ENCODE results near the gene RAP1B.

Gene RAP1B

DNA sequence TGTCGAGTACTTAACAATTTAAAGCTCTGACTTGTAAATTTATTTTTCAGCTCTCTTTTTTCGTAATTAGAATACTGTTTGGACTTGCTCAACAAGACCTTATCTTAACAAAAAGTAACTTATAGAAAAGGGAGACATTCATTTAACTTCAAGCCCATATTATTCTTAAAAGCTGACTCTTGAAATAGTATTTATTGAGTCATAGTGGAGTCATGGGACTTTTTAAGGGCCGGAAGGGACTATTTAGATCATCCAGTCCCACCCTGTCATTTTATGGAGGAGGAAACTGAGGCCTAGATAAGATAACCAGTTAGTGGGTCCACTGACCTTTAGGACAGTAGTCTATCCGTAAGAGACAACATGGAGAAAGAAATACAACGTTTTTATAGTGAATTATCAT, 1.5 kb downstream of the RAP1B start:
- no peak for DNase-seq

GRCh38 chr12:68612697-68613096, 2.0 kb downstream of the RAP1B start:
- no peak for DNase-seq

- no peak for DNase-seq
Observed at GRCh38 chr12:68613209-68613904, 2.7 kb downstream of the RAP1B start.

DNA sequence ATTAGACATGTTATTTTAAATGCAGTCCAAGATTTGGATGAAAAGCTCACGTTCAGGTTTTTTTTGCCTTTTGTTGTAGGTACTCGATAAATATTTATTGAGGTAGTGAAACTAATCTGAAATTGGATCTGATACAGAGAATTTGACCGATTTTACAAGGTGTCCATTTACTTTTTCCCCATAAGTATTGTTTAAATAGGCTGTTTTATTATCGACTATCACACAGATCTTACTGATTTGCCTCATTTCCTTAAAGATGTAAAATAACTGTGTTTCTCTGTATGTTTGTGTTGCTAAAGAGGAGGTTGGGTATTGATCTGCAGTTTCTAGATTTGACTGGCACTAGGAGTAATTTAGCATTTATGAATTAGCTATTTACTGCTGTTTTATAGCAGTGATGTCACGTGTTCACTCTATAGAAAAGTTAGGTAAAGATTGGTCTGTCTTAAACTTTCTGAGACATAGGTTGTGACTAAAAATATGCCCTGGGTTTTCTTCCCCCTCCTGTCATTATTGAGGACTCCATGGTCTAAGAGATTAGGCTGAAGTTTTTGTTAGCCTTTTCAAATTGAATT, 3.5 kb downstream of the RAP1B start:
- DNase-seq: no peak

DNA sequence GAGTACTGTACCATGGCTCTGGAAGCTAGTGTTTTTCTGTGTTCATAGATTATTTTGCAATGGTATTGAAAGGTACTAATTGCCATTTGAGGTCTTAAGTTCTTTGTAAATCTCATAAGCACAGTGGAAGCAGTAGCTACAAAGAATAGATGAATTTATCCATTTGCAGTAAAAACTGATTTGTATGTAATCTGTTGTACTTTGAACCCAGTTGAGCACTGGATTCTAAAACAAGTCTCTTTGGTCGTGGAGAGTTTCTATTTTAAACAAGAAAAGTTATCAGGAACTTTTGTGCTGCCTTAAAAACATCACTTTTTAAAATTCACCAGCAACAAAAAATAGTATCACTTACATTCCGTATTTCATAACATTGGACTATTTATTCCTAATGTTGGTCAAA, 4.1 kb downstream of the RAP1B start:
- DNase-seq: no peak

DNA sequence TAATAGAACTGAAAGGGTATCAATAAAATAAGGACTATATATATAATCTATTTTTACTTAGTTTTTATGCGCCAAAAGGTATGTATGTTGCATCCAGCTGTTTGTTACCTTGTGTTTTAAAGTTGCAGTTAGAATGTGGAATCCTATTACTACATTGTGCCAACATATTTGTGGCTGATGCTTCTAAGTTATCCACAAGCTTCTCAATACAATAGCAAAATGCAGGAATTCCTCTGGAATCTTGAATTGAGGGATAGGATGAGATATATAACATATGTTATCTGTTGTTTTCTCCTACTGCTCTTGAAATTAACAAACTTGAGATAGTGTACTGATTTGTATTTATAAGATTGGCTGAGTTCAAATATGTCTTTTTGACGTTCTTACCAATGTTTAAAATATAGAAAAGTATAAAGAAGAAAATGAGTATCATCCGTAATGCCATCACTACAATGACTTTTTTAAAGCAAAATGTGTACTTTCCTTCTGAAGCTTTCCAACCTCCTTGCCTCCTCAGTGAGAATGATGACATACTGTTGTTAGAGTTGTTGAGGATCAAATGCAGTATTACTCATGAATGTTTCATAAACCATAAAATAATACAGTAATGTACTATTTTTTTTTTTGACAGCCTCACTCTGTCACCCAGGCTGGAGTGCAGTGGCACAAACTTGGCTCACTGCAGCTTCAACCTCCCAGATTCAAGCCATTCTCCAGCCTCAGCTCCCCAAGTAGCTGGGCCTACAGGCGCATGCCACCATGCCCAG, 6.6 kb downstream of the RAP1B start:
- no peak for DNase-seq

- no peak for DNase-seq
Observed at GRCh38 chr12:68619541-68619940, 8.8 kb downstream of the RAP1B start.

DNA sequence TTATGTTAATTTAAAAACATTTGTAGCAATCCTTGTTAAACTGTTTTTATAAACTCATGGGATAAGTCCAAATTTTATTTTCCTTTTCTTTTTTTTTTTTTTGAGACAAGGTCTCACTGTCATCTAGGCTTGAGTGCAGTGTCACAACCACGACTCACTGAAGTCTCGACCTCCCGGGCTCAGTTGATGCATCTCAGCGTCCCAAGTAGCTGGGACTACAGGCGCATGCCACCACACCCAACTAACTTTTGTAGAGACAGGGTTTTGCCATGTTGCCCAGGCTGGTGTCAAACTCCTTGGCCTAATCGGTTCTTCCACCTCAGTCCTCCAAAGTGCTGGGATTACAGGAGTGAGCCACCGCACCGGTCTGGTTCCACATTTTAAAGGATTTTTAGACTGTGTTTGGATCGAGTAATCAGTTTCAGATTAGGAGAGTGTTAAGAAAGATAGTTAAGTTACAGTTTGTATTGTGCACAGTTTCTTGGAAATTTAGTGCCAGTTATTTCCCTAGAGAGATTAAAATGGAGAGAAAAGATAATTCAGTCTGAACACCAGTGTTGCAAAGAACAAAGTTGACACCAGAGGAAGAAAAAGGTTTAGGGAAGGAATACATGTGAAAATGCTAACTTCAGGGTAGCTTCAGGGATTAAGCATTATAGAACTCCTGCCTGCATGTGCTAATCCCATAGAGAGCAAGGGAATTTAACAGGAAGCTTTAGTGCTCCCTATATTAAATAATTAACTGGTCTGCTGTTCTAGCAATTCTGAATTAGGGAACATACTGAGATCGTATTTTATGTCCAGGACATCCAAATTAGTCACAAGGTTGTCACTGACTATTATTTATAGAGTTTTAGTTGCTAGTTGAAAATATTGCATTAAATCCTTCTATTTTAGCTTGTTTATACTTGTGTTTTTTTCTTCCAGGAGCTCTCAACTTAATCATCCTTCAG, 10.1 kb downstream of the RAP1B start:
- no peak for DNase-seq

- no peak for DNase-seq
Observed at GRCh38 chr12:68621472-68622081, 10.9 kb downstream of the RAP1B start.

DNA sequence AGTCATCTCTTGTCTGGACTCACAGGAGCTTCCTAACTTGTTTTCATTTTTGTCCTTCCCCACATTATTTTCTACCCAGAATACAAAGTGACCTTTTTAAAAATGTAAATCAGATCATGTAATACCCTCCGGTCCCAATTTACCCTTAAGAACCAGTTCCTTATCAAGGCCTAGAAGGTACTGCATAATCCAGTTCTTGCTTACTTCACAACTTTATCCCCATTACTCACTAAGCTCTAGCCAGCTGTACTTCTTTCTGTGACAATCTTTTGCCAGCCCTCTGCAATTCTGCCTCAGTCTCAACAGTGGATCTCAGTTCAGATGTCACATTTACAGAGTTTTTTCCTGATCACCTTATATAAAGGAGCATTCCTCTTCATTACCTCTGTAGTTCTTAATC, 11.6 kb downstream of the RAP1B start:
- DNase-seq: no peak

DNA sequence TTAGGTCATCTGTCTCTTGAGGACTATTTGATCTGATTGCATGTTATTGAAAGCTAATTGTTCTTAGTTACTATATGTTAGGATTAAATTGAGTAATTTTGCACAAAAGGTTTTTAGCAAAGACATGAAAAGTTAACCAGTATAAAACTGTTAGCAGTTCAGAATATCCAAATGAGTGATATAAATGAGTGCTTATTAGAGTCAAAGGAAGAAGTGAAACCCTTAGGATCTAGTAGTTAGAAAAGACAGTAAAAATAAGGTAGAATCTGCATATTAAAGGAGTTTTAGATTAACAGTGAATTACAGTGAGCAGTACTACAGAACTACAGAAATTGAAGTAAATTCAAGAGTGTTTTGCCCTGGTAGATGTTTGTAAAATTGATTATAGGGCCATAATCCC, 12.4 kb downstream of the RAP1B start:
- DNase-seq: no peak

GRCh38 chr12:68623984-68624383, 13.3 kb downstream of the RAP1B start:
- DNase-seq: no peak

DNA sequence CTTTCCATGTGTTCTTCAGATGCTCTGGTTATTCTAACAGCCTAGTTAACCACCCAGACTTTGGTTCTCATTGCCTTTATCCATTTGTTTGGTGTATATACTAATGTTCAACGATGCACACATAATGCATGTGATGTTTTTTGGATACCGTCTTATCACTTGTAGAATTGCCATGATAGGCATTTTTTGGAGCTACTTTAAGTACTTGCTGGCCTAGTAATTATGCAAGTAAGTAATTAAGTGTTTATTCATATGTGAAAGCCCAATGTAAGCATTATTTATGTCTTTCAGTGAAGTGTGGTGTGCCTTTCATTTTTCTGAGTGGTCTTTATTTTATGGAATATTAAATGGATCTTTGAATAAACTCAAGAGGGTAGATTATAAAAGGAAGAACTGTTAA, 14.2 kb downstream of the RAP1B start:
- no peak for DNase-seq

DNA sequence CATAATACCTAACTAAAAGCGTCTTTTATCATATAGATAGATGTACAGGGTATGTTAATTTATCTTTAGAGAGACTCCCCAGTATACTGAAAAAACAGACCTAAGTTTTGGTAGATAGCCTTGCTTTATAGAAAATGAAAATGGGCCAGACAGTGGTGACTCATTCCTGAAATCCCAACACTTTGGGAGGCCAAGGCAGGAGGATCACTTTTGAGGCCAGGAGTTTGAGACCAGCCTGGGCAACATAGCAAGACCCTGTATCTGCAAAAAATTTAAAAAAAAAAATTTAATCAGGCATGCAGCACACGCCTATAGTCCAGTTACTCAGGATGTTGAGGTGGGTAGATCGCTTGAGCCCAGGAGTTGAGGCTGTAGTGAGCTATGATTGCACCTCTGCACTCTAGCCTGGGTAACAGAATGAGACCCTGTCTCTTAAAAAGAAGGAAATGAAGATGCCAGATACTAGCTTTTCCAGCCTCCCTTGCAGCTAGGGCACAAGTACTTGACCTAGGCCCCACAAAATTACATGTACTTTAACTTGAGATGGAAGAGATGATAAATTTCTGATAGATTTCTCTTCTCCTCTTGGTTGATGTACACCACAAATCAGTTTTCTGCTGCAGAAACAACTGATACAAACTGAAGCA, 17.1 kb downstream of the RAP1B start:
- no peak for DNase-seq

DNA sequence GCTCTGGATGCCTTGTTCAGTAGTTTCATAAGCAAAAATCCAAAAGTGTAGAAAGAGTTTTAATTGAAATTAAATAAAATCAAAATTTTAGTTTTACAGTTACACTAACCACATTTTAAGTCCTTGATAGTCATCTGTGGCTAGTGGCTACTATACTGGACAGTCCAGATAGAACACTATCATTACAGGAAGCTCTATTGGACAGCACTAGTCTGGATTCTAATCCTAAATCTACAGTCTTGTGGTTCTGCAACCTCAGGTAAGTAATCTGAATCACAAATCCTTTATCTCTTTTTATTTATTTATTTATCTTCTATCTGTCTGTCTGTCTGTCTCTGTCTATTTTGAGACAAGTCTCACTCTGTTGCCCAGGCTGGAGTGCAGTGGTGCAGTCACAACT, 18.0 kb downstream of the RAP1B start:
- DNase-seq: no peak

GRCh38 chr12:68630050-68630449, 19.4 kb downstream of the RAP1B start:
- DNase-seq: no peak

GRCh38 chr12:68630598-68630997, 19.9 kb downstream of the RAP1B start:
- DNase-seq: no peak

- no peak for DNase-seq
Observed at GRCh38 chr12:68631227-68631626, 20.5 kb downstream of the RAP1B start.

- no peak for DNase-seq
Observed at GRCh38 chr12:68632486-68632885, 21.8 kb downstream of the RAP1B start.

DNA sequence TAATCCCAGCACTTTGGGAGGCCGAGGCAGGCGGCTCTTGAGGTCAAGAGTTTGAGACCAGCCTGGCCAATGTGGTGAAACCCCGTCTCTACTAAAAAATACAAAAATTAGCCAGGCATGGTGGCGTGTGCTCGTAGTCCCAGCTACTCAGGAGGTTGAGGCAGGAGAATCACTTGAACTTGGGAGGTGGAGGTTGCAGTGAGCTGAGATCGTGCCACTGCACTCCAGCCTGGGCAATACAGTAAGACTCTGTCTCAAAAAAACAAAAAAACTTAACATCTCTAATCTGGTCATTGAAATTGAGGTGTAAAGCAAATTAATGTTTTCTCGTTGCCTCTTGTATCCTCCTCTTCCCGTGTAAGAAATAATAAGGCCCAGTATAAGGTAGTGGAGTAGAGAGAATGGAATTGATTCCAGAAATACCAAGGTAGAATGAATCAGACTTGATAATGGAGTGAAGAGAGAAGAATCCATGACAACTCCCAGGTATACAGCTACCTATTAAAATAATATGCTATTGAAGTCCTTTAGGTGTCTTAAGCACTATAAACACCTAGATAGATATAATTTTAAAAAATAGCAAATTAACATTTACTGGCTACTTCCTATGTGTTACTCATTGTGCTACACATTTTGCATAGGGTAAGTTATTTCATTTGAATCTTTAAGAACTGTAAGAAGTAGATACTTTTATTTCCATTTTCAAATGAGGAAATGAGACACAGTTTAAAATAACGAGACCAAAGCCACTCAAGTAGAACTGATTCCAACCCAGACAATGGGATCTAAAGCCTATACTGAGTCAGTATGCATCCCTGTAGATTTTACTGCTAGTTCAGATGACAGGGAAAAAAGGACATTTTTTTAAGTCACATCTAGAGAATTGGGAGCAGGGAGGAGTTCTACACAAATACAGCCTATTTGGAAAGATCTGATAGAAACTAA, 23.2 kb downstream of the RAP1B start:
- no peak for DNase-seq

DNA sequence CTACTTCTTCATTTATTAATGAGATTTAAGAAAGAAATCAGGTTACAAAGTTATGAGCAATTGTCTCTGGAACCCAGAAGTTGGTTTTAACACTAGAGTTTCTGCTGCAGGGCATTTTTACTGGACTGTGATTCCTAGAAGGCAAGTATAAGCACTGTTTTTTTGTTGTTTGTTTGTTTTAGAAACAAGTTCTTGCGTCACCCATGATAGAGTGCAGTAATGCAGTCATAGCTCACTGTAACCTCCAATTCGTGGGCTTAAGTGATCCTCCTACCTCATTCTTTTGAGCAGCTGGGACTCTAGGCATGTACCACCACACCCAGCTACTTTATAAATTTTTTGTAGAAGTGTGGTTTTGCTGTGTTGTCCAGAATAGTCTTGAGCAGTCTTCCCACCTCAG, 25.6 kb downstream of the RAP1B start:
- DNase-seq: no peak
